Activated CD8-positive, alpha-beta memory T cell treated with anti-CD3 and anti-CD28 coated beads, Interleukin-2, amount 10 ng/mL, durations not matched to agents 7 days and 5 days (primary cell): ENCODE data around the gene GLG1. TPM values are rescaled to one million over a fixed set of nuclear protein-coding genes. Genes with fewer than 3 reads are reported as not detected.

Source experiments
- ATAC-seq: fragments of 150-1000 bp; cut with Tn5 transposase; one replicate; pipeline ENCODE4 v1.10.0; 2021; ENCODE audit warnings: moderate library complexity
- CTCF ChIA-PET: fragments of 350-600 bp; sonication (Branson Sonifier 250); formaldehyde crosslinking; loops from one replicate; lab custom pipeline; 2021; ENCODE audit warnings: antibody characterized with exemption; lab: Charles Lee
- DNase-seq: peaks from one replicate; pipeline ENCODE4 v3.0.0-alpha.2; 2020
- H3K27ac Mint-ChIP-seq: one replicate; pipeline ENCODE4 v1.8.0; 2021; ENCODE audit warnings: mild to moderate bottlenecking, mixed read lengths
- H3K27me3 Mint-ChIP-seq: one replicate; pipeline ENCODE4 v1.8.0; 2021; ENCODE audit warnings: mixed read lengths
- H3K36me3 Mint-ChIP-seq: one replicate; pipeline ENCODE4 v1.8.0; 2021; ENCODE audit warnings: mild to moderate bottlenecking, mixed read lengths
- H3K4me1 Mint-ChIP-seq: one replicate; pipeline ENCODE4 v1.8.0; 2021; ENCODE audit warnings: mixed read lengths
- H3K4me3 Mint-ChIP-seq: one replicate; pipeline ENCODE4 v1.8.0; 2021; ENCODE audit warnings: mild to moderate bottlenecking, moderate library complexity, mixed read lengths
- H3K9me3 Mint-ChIP-seq: one replicate; pipeline ENCODE4 v1.8.0; 2022; ENCODE audit warnings: low read depth, mixed read lengths
- total RNA-seq, 2 experiments: library from RNA; stranded (reverse); gene quantifications; one replicate each; pipeline ENCODE4 v1.2.3, GENCODE V29; 2021

GLG1 gene
- total RNA-seq, 2 experiments from 2014 or later: 74.0 to 86.9 TPM

- Mint-ChIP-seq H3K36me3 (peaks cover 6% of the 10 kb centered on the region), H3K27ac (peak overlapping the region; percentile 69), H3K4me1 (peaks cover 37% of the 10 kb centered on the region), H3K9me3 (no peaks in the 10 kb centered on the region), H3K27me3 (no peaks in the 10 kb centered on the region), H3K4me3 (no peak overlapping the region)
- ATAC-seq: peak; percentile 85
- CTCF ChIA-PET: interaction anchor here (1.1 to 1.2 kb wide), 2 partner anchors 9 to 24 kb away, joined by 4 to 5 read pairs; no protein-coding TSS in a partner anchor
- DNase-seq: no peak
These were observed 29.0 kb downstream of the GLG1 start for GRCh38 chr16:74577882-74578366.

GRCh38 chr16:74575807-74576643 lies 30.9 kb downstream of the GLG1 start:
- no peak for ATAC-seq
- no peak for DNase-seq
- H3K4me3 Mint-ChIP-seq: no peak overlapping the region
- no peaks in the 10 kb centered on the region for H3K27me3 Mint-ChIP-seq
- H3K27ac Mint-ChIP-seq: no peak overlapping the region
- peaks cover 4% of the 10 kb centered on the region for H3K36me3 Mint-ChIP-seq
- H3K4me1 Mint-ChIP-seq: peaks cover 30% of the 10 kb centered on the region
- CTCF ChIA-PET: no interaction called here
- no peaks in the 10 kb centered on the region for H3K9me3 Mint-ChIP-seq

DNA sequence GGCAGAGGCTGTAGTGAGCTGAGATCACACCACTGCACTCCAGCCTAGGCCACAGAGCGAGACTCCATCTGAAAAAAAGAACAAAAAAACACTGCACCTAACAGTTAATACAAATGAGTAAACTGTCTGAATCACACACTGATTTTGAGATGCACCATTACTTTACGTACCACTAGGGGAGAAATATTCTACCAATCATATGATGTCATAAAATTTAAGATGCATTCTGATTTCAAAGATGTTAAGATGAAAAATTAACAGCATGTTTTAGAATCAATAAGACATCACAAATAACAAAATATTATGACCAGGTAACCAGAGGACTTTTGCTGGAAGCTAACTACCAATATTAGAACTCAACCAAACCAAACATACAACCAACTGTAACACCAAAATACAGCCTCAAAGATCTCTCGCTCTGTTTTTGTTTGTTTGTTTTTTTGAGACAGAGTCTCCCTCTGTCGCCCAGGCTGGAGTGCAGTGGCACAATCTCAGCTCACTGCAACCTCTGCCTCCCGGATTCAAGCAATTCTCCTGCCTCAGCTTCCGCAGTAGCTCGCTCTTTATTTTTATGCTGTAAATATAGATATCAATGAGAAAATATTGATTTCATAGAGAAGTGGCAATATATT lies 31.6 kb downstream of the GLG1 start:
- no peaks in the 10 kb centered on the region for H3K9me3 Mint-ChIP-seq
- H3K4me1 Mint-ChIP-seq: peaks cover 24% of the 10 kb centered on the region
- no peaks in the 10 kb centered on the region for H3K27me3 Mint-ChIP-seq
- H3K4me3 Mint-ChIP-seq: no peak overlapping the region
- DNase-seq: no peak
- H3K27ac Mint-ChIP-seq: no peak overlapping the region
- no peak for ATAC-seq
- peaks cover 4% of the 10 kb centered on the region for H3K36me3 Mint-ChIP-seq
- CTCF ChIA-PET: no interaction called here

GRCh38 chr16:74574146-74574545 lies 32.8 kb downstream of the GLG1 start:
- Mint-ChIP-seq H3K9me3 (no peaks in the 10 kb centered on the region), H3K4me3 (no peak overlapping the region), H3K4me1 (peaks cover 27% of the 10 kb centered on the region), H3K27me3 (no peaks in the 10 kb centered on the region), H3K36me3 (peaks cover 5% of the 10 kb centered on the region), H3K27ac (no peak overlapping the region)
- CTCF ChIA-PET: interaction anchor here (0.8 to 1.0 kb wide), 2 partner anchors 17 to 81 kb away, joined by 3 read pairs; no protein-coding TSS in a partner anchor
- no peak for ATAC-seq
- DNase-seq: no peak

GRCh38 chr16:74573622-74574021 lies 33.3 kb downstream of the GLG1 start:
- Mint-ChIP-seq H3K27ac (no peak overlapping the region), H3K9me3 (no peaks in the 10 kb centered on the region), H3K4me1 (peaks cover 24% of the 10 kb centered on the region), H3K36me3 (peaks cover 5% of the 10 kb centered on the region), H3K4me3 (no peak overlapping the region), H3K27me3 (no peaks in the 10 kb centered on the region)
- no peak for ATAC-seq
- DNase-seq: no peak
- CTCF ChIA-PET: interaction anchor here (0.8 to 1.0 kb wide), 2 partner anchors 16 to 80 kb away, joined by 3 read pairs; no protein-coding TSS in a partner anchor

- CTCF ChIA-PET: interaction anchor here (0.6 kb wide), 1 partner anchor 141 kb away, joined by 3 read pairs; no protein-coding TSS in a partner anchor
- no peaks in the 10 kb centered on the region for H3K9me3 Mint-ChIP-seq
- H3K36me3 Mint-ChIP-seq: peaks cover 7% of the 10 kb centered on the region
- H3K27me3 Mint-ChIP-seq: no peaks in the 10 kb centered on the region
- H3K27ac Mint-ChIP-seq: no peak overlapping the region
- H3K4me3 Mint-ChIP-seq: no peak overlapping the region
- DNase-seq: no peak
- H3K4me1 Mint-ChIP-seq: peaks cover 22% of the 10 kb centered on the region
- ATAC-seq: no peak
These were observed 36.3 kb downstream of the GLG1 start for GRCh38 chr16:74570412-74571301.

- no peak for DNase-seq
- Mint-ChIP-seq H3K4me3 (no peak overlapping the region), H3K36me3 (peaks cover 8% of the 10 kb centered on the region), H3K9me3 (no peaks in the 10 kb centered on the region), H3K27ac (no peak overlapping the region), H3K4me1 (peaks cover 28% of the 10 kb centered on the region), H3K27me3 (no peaks in the 10 kb centered on the region)
- CTCF ChIA-PET: interaction anchor here (1.2 kb wide), 1 partner anchor 9 kb away, joined by 4 read pairs; no protein-coding TSS in a partner anchor
- ATAC-seq: no peak
These were observed 37.8 kb downstream of the GLG1 start for GRCh38 chr16:74568961-74569631.

DNA sequence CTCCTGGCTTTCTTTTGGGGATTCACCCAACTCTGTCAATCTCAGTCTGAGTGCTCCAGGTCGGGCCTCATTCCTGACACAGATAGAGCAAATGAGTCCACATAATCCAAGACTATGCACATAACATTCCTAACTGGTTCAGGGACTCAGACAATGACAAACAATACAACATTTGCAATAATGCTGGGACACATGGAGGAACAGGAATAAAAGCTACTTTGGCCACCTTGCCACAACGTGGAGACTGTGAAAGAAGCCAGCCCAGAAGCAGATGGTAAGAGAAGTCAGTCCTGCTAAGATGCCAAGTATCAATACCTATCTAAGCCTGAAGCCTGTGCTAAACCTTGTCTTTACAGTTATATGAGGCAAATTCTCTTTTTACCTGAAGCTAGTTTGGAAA lies 39.0 kb downstream of the GLG1 start:
- Mint-ChIP-seq H3K27ac (no peak overlapping the region), H3K4me3 (no peak overlapping the region), H3K4me1 (peaks cover 39% of the 10 kb centered on the region), H3K9me3 (no peaks in the 10 kb centered on the region), H3K36me3 (peaks cover 13% of the 10 kb centered on the region), H3K27me3 (no peaks in the 10 kb centered on the region)
- ATAC-seq (no peak), DNase-seq (no peak)
- CTCF ChIA-PET: interaction anchor here (1.2 kb wide), 1 partner anchor 11 kb away, joined by 4 read pairs; no protein-coding TSS in a partner anchor

DNA sequence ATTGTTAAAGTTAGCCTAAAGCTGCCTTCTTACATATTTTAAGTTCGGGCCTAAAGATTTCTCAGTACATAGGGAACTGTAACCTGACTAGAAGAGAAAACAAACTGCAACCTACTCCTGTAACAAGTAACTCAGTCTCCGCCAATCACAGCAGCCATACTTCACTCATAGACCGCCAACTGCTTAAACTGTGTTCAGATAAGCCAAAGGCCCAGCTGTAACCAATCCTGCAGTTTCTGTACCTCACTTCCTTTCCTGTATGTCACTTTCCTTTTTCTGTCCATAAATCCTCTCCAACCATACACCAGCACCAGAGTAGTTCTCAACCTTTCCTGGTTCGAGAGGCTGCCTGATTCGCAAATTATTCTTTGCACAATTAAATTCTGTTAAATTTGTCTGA lies 41.5 kb downstream of the GLG1 start:
- H3K27ac Mint-ChIP-seq: no peak overlapping the region
- DNase-seq (no peak), ATAC-seq (no peak)
- peaks cover 16% of the 10 kb centered on the region for H3K36me3 Mint-ChIP-seq
- peaks cover 50% of the 10 kb centered on the region for H3K4me1 Mint-ChIP-seq
- no peaks in the 10 kb centered on the region for H3K9me3 Mint-ChIP-seq
- no peak overlapping the region for H3K4me3 Mint-ChIP-seq
- no peaks in the 10 kb centered on the region for H3K27me3 Mint-ChIP-seq
- CTCF ChIA-PET: no interaction called here

DNA sequence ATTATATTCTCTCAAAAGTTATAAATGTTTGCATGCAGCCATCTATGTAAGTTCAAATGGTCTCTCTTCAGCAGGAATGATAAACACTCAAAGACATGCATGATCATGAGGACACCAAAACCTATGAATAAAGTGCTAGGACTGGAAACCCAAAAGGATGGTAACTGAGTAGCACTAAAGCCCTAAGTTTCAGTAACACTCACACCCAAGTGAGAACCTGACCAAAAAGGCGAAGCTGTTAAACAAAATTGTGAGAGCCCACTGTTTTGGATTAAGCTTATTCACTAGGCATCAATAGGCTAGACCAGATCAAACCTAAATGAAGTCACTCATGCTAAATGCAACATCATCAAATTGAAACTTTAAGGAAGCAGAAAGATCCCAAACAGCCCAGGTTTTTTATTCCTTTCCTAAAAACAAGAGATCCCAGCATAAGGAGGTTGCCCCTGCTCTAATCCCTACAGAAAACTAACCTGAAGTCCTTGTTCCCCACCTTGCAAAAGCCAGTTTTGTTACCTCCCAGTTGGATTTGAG lies 42.4 kb downstream of the GLG1 start:
- H3K36me3 Mint-ChIP-seq: peaks cover 15% of the 10 kb centered on the region
- H3K4me3 Mint-ChIP-seq: no peak overlapping the region
- no peaks in the 10 kb centered on the region for H3K9me3 Mint-ChIP-seq
- no peak for DNase-seq
- no peaks in the 10 kb centered on the region for H3K27me3 Mint-ChIP-seq
- H3K4me1 Mint-ChIP-seq: peaks cover 49% of the 10 kb centered on the region
- CTCF ChIA-PET: no interaction called here
- no peak overlapping the region for H3K27ac Mint-ChIP-seq
- ATAC-seq: no peak

DNA sequence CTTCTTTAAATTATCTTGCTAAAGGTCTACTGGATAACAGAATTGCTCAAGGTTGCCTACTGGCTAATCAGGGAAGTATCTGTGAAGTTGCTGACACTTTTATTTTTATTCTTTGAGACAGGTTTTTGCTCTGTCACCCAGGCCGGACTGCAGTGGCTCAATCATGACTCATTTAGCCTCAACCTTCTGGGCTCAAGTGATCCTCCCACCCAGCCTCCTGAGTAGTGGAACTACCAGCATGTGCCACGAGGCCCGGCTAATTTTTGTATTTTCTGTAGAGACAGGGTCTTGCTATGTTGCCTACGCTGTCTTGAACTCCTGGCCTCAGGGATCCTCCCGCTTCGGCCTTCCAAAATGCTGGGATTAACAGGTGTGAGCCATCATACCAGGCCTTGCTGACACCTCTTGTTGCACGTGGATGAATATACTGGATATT lies 43.1 kb downstream of the GLG1 start:
- CTCF ChIA-PET: no interaction called here
- no peak overlapping the region for H3K27ac Mint-ChIP-seq

GRCh38 chr16:74562117-74562516 lies 44.8 kb downstream of the GLG1 start:
- Mint-ChIP-seq H3K27ac (no peak overlapping the region), H3K4me3 (no peak overlapping the region), H3K36me3 (peaks cover 16% of the 10 kb centered on the region), H3K27me3 (no peaks in the 10 kb centered on the region), H3K9me3 (no peaks in the 10 kb centered on the region), H3K4me1 (peaks cover 45% of the 10 kb centered on the region)
- DNase-seq (no peak), ATAC-seq (no peak)
- CTCF ChIA-PET: interaction anchor here (0.9 kb wide), 1 partner anchor 61 kb away, joined by 3 read pairs; no protein-coding TSS in a partner anchor

More for the DNA sequence above, 43.1 kb downstream of the GLG1 start:
- Mint-ChIP-seq H3K36me3 (peaks cover 16% of the 10 kb centered on the region), H3K4me3 (no peak overlapping the region), H3K4me1 (peaks cover 51% of the 10 kb centered on the region), H3K27me3 (no peaks in the 10 kb centered on the region), H3K9me3 (no peaks in the 10 kb centered on the region)
- DNase-seq (no peak), ATAC-seq (no peak)
